ENCODE measurements around the gene EIF5AL1.
"Not testable (repeated sequence)": the region's sequence is repeated elsewhere in the genome, so short reads cannot be mapped to it uniquely, and the experiment has no call there.

EIF5AL1 gene

DNA sequence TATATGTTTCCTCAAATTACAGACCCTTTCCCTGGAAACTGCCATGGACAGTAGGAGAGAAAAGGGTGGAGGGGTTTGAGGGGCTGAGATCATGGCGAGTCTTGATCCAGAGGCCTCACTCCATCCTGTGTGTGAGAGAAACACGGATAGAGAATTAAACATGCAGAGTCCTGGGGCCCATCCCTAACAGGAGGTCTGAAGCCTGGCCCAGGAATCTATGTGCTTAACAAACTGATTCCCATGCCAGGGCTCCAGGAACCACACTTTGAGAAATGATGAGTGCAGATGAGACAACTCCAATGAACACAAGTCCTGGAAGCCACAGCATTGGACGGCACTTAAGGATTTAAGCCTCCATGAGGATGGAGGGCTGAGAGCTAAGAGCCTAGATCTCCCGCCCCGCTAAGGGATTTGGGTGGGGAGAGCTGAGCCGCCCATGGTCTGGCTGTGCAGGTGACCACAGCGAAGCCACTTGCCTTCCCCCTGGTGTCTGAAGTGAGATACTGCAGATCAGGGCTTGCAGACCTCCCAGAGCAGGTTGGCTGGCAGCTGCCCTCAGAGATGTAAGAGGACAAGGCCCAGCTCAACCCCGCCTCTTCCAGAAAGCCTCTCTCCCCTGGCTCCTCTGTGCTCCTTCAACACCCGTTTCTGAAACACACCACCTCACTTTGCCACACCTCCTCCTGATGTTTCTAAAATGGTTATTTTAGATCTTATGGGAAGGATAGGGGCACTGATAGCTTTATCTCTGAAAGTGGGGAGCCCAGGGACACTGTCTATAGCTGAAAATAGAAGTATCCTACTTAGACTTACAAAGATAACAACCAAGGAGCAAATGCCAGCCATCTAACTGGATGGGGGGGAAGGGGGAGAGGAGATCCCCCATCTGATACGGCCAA, 24.8 kb upstream of the EIF5AL1 start:
- DNase-seq (ENCODE audit: low read depth in 1 of 2, low spot score in 1 of 2), result no peak

GRCh38 chr10:79488336-79488735, 24.0 kb upstream of the EIF5AL1 start:
- DNase-seq (ENCODE audit: low read depth in 1 of 2, low spot score in 1 of 2), result no peak

- no peak for DNase-seq (ENCODE audit: low read depth in 1 of 2, low spot score in 1 of 2)
These were observed 23.5 kb upstream of the EIF5AL1 start for GRCh38 chr10:79488870-79489269.

DNA sequence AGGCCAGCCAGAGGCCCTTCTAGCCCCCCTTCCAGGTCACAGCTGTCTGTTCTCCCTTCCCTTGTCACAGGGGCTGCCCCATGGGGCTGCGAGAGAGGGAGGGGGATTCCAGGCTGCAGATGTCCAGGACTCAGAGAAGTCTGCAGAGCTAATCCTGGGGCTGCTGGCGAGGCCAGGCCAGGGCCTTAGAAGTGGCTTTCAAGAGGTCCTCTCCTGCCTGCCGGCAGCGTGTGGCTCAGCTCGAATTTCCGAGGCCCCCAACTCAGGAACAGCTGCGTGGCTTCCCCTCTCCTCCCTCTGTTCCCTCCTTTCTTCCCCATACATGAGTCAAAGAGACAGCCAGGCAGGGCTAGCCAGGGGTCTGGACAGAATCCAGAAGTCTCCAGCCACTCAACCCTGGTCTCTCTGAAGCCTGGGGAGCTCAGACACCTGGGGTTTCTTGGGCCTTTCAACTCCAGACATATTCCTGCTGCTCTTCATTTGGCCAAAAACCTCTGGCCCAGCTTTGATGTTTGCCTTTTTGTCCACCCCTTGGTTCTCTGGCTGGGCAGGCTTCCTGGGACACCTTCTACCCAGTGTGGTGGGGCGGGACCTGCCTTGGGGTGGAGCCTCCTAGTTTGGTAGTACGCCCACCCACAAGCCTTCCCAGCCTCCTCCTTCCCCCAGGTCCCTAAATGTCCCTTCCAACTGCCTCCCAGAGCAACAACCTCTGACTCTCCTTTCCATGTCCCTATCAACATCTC, 21.8 kb upstream of the EIF5AL1 start:
- no peak for DNase-seq (ENCODE audit: low read depth in 1 of 2, low spot score in 1 of 2)

GRCh38 chr10:79491143-79491835, 21.0 kb upstream of the EIF5AL1 start:
- no peak for DNase-seq (ENCODE audit: low read depth in 1 of 2, low spot score in 1 of 2)

- DNase-seq (ENCODE audit: low read depth in 1 of 2, low spot score in 1 of 2), result no peak
These were observed 20.1 kb upstream of the EIF5AL1 start for GRCh38 chr10:79492256-79492655.

GRCh38 chr10:79492839-79493238, 19.5 kb upstream of the EIF5AL1 start:
- no peak for DNase-seq (ENCODE audit: low read depth in 1 of 2, low spot score in 1 of 2)

- DNase-seq (ENCODE audit: low read depth in 1 of 2, low spot score in 1 of 2), result no peak
These were observed 18.5 kb upstream of the EIF5AL1 start for GRCh38 chr10:79493806-79494205.

- no peak for DNase-seq (ENCODE audit: low read depth in 1 of 2, low spot score in 1 of 2)
These were observed 17.2 kb upstream of the EIF5AL1 start for GRCh38 chr10:79494871-79495705.

- no peak for DNase-seq (ENCODE audit: low read depth in 1 of 2, low spot score in 1 of 2)
These were observed 16.5 kb upstream of the EIF5AL1 start for GRCh38 chr10:79495791-79496190.

DNA sequence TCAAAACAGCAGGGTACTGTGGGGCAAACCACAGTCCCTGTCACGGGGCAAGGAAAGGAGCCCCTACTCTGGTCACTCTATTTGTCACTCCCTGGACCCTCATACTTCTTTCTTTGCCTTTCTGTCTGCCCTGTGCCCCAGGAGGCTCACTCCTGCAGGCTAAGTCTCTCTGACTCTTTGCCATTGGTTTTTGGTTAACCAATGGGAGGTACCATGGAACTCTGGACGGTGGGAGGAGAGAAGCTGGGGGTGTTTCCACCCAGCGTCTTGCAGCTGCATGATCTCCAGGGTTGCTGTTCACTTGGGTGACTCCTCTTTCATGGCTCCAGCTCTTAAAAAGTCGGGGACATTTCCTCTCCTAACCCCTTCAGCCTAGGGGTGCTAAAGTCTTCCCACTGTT, 15.4 kb upstream of the EIF5AL1 start:
- no peak for DNase-seq (ENCODE audit: low read depth in 1 of 2, low spot score in 1 of 2)

- DNase-seq (ENCODE audit: low read depth in 1 of 2, low spot score in 1 of 2), result no peak
These were observed 14.0 kb upstream of the EIF5AL1 start for GRCh38 chr10:79498291-79498829.

- DNase-seq (ENCODE audit: low read depth in 1 of 2, low spot score in 1 of 2), result no peak
These were observed 9.6 kb upstream of the EIF5AL1 start for GRCh38 chr10:79502561-79503309.

- not testable (repeated sequence) for DNase-seq (ENCODE audit: low read depth in 1 of 2, low spot score in 1 of 2)
These were observed 8.5 kb upstream of the EIF5AL1 start for GRCh38 chr10:79503787-79504186.

DNA sequence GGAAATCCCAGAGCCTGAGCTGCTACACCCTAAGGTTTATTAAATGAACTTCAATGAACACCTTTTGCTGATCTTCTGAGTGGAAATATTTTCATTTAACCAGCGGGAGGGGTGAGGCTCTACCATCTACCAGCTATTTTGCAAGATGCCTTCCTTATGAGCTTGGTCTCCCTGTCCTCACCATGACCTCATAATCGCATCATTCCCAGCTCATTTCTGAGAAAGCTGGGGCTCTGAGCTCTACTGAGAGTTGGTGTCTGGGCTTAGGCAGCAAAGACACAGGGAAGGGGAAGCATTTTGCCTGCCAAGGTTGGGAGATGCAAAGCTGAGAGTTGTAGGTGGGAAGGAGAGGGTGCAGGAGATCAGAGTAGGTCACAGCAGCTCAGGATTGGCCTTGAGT, 7.8 kb upstream of the EIF5AL1 start:
- not testable (repeated sequence) for DNase-seq (ENCODE audit: low read depth in 1 of 2, low spot score in 1 of 2)

GRCh38 chr10:79505328-79505727, 7.0 kb upstream of the EIF5AL1 start:
- not testable (repeated sequence) for DNase-seq (ENCODE audit: low read depth in 1 of 2, low spot score in 1 of 2)

DNA sequence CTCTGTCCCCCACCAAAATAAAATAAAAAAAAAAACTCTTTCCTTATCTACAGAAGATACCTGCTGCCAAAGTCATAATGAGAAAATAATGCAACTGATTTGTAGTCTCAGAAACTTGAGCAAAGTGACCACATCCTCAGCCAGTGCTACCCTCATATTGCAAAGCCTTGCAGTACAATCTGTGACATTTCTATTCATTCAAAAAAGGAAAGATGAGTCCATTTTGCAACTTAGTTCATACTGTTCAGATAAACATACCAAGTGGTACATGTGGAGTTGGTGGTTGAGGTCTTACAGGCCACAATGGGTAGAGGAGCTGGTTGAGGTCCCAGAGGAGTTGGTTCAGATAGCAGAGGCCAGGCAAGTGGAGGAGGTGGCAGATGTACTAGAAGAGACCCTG, 6.5 kb upstream of the EIF5AL1 start:
- no peak for DNase-seq (ENCODE audit: low read depth in 1 of 2, low spot score in 1 of 2)

DNA sequence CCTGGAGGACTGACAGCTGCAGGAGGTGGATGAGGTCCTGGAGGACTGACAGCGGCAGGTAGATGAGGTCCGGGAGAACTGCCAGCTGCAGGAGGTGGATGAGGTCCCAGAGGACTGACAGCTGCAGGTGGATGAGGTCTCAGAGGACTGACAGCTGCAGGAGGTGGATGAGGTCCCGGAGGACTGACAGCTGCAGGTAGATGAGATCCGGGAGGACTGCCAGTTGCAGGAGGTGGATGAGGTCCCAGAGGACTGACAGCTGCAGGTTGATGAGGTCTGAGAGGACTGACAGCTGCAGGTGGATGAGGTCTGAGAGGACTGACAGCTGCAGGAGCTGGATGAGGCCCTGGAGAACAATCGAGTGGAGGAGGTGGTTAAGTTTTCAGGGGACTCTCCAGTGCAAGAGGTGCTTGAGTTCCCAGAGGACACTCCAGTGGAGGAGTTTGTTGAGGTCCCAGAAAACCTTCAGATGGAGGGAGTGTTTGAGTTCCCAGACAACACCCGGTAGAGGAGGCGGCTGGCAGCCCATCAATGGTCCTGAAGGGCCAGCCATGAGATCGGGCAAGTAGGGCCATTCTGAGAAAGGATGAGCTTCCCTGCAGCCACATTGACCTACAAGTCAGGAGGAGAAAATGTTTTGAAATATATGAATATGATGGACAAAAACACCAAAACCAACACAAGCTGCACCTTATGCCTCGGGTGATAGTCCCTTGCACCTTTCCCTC, 4.7 kb upstream of the EIF5AL1 start:
- DNase-seq (ENCODE audit: low read depth in 1 of 2, low spot score in 1 of 2), result no peak

DNA sequence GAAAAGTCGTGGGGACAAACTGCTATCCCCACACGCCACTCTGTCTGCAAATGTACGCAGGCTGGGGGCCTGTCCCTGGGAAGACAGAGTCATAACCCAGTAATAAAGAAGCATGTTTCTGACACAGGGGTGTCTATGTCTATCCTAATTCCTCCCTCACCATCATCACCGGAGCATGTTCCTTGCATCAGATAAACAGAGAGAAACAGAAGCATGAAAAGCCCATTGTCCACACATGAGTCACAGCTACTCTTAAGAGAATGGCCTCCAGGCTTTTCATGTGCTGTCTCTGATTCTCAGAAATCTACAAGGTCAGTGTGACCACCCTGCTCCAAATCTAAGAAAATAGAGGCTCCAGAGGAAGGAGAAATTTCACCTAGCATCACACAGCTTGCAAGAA, 4.1 kb upstream of the EIF5AL1 start:
- not testable (repeated sequence) for DNase-seq (ENCODE audit: low read depth in 1 of 2, low spot score in 1 of 2)
